NCI-H2107 (cell line): ENCODE measurements around the gene OR2AE1.
"Not testable (repeated sequence)": the region's sequence is repeated elsewhere in the genome, so short reads cannot be mapped to it uniquely, and the experiment has no call there.

Experiments
- DNase-seq: peaks from one replicate; lab custom pipeline; 2025; lab: John Stamatoyannopoulos, UW

OR2AE1 gene

GRCh38 chr7:99876933-99877332 is at the start of gene OR2AE1:
OR2AE1 (minus strand) TSS chr7:99877033; CDS start chr7:99877033, 0 bp downstream.
- no peak for DNase-seq

DNA sequence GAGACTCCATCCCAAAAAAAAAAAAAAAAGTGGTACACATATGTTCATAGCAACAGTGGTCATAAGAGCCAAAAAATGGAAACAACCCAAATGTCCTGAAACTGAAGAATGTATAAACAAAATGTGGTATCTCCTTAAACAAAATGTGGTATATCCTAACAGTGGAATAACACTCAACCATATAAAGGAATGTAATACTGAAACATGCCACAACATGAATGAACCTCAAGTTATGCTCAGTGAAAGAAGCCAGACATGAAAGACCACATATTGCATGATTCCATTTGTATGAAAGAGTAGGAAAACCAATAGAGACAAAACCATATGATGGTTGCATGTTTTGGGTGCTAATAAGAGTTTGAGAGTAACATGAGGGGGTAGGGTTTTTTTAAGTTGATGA is 49.5 kb upstream of the OR2AE1 start:
- no peak for DNase-seq

- no peak for DNase-seq
These were observed 46.4 kb upstream of the OR2AE1 start for GRCh38 chr7:99923200-99923599.

- DNase-seq, result no peak
These were observed 43.3 kb upstream of the OR2AE1 start for GRCh38 chr7:99920149-99920548.

- no peak for DNase-seq
These were observed 42.9 kb upstream of the OR2AE1 start for GRCh38 chr7:99919814-99920112.

GRCh38 chr7:99918959-99919813 is 42.4 kb upstream of the OR2AE1 start, which contains the start of gene TRIM4:
TRIM4 (minus strand) TSS chr7:99919530; CDS start chr7:99919401, 129 bp downstream.
- DNase-seq, result peak; percentile 68

DNA sequence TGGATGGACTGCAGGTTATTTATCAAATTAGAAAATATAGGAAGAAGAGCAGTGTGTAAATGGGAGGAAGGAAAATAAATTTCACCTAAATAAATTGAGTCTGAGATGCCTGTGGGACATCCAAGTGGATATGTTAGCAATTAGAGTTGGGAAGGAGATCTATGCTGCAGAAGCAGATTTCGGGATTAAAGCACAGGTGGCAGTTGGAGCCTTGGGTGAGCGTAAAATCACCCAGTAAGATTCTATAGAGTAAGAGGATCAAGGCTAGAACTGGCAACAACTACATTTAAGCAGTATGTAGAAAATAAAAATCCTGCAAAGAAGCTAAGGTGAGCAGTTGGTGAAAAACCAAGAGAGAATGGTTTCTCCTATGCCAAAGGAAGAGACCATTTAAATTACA is 34.1 kb upstream of the OR2AE1 start:
- DNase-seq, result no peak

DNA sequence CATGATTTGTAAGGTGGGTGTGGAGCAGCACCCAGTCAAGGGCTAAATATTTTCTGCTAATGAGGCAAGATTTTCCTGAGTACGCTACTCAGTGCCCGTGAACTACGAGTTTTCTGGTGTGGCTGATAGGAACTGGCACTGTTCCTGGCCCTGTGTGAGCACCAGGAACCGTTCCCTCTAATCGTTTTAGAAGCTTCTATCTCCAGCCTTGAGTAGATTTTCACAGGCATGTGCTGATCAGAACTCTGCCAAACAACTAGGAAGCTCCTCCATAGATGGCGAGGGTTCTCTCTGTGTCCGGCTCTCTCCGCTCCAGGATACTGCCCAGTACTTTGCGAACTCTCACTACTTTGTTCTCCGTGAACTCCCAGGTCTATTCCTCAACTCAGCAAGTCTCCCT is 24.7 kb upstream of the OR2AE1 start:
- no peak for DNase-seq

DNA sequence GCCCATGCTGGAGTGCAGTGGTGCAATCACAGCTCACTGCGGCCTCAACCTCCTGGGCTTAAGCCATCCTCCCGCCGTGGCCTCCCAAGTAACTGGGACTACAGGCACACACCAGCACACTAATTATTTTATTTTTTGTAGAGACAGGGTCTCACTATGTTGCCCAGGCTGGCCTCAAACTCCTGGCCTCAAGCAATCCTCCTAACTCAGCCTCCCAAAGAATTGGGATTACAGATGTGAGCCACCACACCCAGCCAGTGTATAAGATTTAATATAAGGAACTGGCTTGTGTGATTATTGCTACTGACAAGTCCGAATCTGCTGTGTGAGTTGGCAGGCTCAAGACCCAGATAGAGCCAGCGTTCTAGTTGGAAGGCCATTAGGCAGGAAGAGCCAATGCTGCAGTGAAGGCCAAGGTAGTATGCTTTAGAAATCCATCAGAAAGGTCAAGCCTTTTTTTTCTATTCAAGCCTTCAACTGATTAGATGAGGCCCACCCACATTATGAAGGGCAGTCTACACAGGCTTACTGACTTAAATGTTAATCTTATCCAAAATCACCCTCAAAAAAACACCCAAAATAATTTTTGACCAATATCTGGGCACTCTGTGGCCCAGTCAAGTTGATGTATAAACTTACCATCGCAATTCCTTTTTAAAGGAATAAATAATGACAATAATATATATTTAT is 23.1 kb upstream of the OR2AE1 start:
- no peak for DNase-seq

DNA sequence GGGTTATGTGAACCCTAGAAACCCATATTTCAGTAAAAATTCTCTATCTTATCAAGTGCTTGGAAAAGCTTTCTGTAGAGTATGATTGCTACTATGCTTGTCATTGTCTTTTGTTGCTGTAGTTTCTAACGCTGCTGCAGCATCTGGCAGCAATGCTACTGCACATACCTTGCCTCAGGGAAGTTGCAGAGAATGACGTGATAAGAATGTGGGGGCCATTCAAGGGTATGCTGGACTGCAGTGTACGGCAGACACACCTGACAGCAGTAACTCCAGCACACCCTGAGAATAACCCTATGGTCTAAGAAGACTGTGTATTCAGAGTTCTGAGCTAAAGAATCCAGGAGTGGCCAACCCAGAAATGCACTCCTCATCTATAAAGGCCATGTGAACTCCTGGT is 22.0 kb upstream of the OR2AE1 start:
- DNase-seq, result no peak

DNA sequence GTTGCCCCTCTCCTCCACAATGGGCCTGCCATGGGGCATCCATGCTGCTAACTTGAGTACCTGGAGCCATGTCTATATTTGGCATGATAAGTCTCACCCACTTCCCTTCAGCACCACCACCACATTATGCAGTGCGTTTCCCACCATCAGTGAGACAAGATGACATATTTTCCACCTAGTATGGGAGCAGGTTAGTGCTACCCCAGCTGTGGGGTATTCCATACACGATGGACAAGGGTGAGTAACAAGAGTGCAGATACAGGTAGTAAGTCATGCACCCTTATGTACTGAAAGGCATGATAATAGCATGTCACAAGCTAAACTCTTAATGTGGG is 21.2 kb upstream of the OR2AE1 start:
- no peak for DNase-seq

- no peak for DNase-seq
These were observed 20.6 kb upstream of the OR2AE1 start for GRCh38 chr7:99897322-99898022.

- no peak for DNase-seq
These were observed 17.9 kb upstream of the OR2AE1 start for GRCh38 chr7:99894738-99895137.

- no peak for DNase-seq
These were observed 16.4 kb upstream of the OR2AE1 start for GRCh38 chr7:99893280-99893679.

DNA sequence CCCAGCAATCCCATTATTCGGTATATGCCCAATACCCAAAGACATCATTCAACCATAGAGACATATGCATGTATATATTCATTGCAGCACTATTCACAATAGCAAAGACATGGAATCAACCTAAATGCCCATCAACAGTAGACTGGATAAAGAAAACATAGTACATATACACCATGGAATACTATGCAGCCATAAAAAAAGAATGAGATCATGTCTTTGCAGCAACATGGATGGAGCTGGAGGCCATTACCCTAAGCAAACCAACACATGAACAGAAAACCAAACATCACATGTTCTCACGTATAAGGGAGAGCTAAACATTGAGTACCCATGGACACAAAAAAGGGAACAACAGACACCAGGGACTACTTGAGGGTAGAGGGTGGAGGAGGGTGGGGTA is 13.5 kb upstream of the OR2AE1 start:
- DNase-seq, result not testable (repeated sequence)

- not testable (repeated sequence) for DNase-seq
These were observed 11.5 kb upstream of the OR2AE1 start for GRCh38 chr7:99888366-99888765.

GRCh38 chr7:99881370-99881769 is 4.5 kb upstream of the OR2AE1 start:
- no peak for DNase-seq

GRCh38 chr7:99876491-99876890 is 342 bp downstream of the OR2AE1 start:
- no peak for DNase-seq

DNA sequence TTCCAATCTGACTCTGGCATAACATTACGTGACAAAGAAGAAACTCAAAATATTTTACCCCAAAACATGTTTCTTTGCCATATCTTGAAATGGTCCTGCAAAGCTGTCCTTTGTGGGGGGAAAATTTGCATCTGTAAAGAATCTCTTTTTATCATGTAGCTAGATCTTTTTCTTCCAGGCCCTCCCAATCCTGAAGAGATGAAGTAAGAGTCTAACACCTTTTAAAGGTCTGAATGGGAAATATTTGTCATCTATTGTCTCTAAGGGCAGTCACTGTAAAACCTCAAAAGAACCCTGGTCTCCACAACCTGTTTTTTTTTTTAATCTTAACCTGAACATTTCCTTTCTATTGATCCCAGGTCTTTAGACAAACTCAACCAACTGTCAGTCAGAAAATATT is 8.6 kb downstream of the OR2AE1 start:
- DNase-seq, result no peak

GRCh38 chr7:99867477-99867876 is 9.4 kb downstream of the OR2AE1 start:
- DNase-seq, result not testable (repeated sequence)

GRCh38 chr7:99863847-99864440 is 12.9 kb downstream of the OR2AE1 start:
- no peak for DNase-seq

DNA sequence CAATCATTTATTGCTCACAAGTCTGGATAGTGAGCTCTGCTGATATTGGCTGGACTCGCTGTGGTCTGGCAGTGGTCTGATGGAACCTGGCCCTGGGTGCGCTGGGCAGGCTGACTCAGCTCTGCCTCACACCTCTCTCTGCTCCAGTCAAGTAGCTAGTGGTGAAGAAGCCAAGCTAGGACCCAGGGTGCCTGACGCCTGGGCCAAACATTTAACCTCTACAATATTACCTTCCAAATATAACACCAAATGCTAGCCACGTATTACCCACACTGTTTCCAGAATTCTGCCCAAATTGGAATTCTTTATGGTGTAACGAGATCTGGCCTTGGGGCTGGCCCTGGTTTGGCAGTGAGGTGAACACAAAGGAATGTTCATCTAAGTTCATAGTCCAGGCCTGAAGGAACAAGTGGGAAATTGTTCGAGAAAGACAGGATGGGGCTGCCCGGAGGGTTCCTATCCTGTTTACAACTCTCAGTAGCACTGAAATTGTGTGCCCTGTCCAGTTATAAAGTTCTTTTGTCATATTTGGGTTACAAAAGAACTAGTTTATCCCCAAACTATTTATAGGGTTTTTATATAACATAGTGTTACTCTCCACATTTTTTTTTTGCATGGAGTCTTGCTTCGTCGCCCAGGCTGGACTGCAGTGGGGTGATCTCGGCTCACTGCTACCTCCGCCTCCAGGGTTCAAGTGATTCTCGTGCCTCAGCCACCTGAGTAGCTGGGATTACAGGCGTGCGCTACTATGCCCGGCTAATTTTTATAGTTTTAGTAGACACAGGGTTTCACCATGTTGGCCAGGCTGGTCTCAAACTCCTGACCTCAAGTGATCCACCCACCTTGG is 16.3 kb downstream of the OR2AE1 start:
- DNase-seq, result no peak
